ENCODE measurements around the gene KRT74. TPM values are rescaled to one million over a fixed set of nuclear protein-coding genes. Genes with fewer than 3 reads are reported as not detected.

KRT74 gene
- polyA plus RNA-seq (2013), result not detected

DNA sequence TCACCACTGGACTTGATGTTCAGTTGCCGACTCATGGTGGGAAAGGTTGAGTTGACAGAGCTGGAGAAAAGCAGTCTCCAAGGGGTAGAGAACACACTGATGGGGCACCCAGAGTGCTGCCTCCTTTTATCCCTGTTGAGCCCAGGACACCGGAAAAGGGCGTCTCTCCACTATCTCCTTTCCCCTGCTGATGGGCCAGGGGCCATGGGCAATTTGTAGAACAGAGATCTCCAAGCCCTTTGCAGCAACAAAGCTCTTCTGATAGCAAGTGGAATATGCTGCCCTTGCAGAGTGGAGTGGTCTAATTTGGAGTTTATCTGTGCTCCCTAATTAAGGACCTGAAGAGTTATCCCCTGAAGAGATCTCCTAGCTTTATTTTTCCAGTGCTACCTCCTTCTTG lies at the start of gene KRT74:
Gene KRT74, minus strand, starts transcription at position 101 of the 400 bp plus-strand sequence. Its CDS starts 66 bp downstream, at position 35.
- CTCF ChIA-PET, result interaction anchor here (1.0 to 18.8 kb wide), 6 partner anchors 8 to 302 kb away, joined by 3 to 467 read pairs (median 4); no protein-coding TSS in a partner anchor
- POLR2A ChIA-PET, result no interaction called here
- WGBS (ENCODE audit: insufficient coverage), result 100% methylated on average over 3 of the region's 3 CpGs
- no peak for DNase-seq
- Histone ChIP-seq H3K27ac (ENCODE audit: insufficient read depth in 1 of 2, low read depth in 1 of 2, low read length in 2 of 2, poor library complexity in 1 of 2, severe bottlenecking in 2 of 2) (no peak within 1 kb of the TSS), H3K27me3 (replicated peaks in 2 of 5; ENCODE audit: control insufficient read depth in 4 of 5, insufficient read depth in 5 of 5, low read length in 4 of 5) (peaks cover 0 to 9% (median 0%) of the 10 kb centered on the region in 5 experiments), H3K4me1 (ENCODE audit: control extremely low read depth in 1 of 4, control insufficient read depth in 4 of 4, insufficient read depth in 4 of 4, low read length in 3 of 4) (no peaks in the 10 kb centered on the region), H3K4me3 (ENCODE audit: control insufficient read depth in 1 of 7, extremely low read depth in 1 of 7, insufficient read depth in 4 of 7, low read depth in 2 of 7, low read length in 6 of 7) (no peak within 1 kb of the TSS), H3K36me3 (ENCODE audit: control insufficient read depth in 4 of 4, insufficient read depth in 4 of 4, low read length in 3 of 4) (no peaks in the 10 kb centered on the region), H3K9me3 (ENCODE audit: control extremely low read depth in 1 of 5, control insufficient read depth in 4 of 5, insufficient read depth in 2 of 5, low read depth in 1 of 5, low read length in 4 of 5) (no peaks in the 10 kb centered on the region)

DNA sequence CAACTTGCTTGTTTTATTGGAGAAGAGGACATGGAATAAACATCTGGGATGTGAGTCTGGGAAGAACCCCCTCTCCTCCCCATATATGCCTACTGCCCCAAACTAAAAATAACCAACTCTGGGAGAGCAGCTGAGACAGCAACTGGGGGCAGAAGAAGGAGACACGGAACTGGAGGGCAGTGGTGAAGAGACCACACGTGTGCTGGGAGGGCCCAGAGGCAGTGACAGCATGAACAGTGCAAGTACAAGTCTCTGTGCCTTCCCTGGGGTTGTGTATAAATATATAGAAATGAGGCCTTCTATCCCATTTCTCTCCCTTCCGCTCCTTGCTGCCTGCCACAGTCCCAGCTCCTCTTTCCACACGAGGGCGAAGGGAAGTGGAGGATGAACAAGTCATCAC lies 48.7 kb upstream of the KRT74 start:
- POLR2A ChIA-PET, result no interaction called here
- Histone ChIP-seq H3K9me3 (ENCODE audit: control extremely low read depth in 1 of 5, control insufficient read depth in 4 of 5, insufficient read depth in 2 of 5, low read depth in 1 of 5, low read length in 4 of 5) (peaks cover 0 to 2% (median 0%) of the 10 kb centered on the region in 5 experiments), H3K36me3 (ENCODE audit: control insufficient read depth in 4 of 4, insufficient read depth in 4 of 4, low read length in 3 of 4) (no peaks in the 10 kb centered on the region), H3K4me1 (ENCODE audit: control extremely low read depth in 1 of 4, control insufficient read depth in 4 of 4, insufficient read depth in 4 of 4, low read length in 3 of 4) (no peaks in the 10 kb centered on the region), H3K4me3 (ENCODE audit: control insufficient read depth in 1 of 7, extremely low read depth in 1 of 7, insufficient read depth in 4 of 7, low read depth in 2 of 7, low read length in 6 of 7) (no peak overlapping the region), H3K27ac (ENCODE audit: insufficient read depth in 1 of 2, low read depth in 1 of 2, low read length in 2 of 2, poor library complexity in 1 of 2, severe bottlenecking in 2 of 2) (no peak overlapping the region), H3K27me3 (replicated peaks in 2 of 5; ENCODE audit: control insufficient read depth in 4 of 5, insufficient read depth in 5 of 5, low read length in 4 of 5) (no peaks in the 10 kb centered on the region)
- WGBS (ENCODE audit: insufficient coverage), result 100% methylated on average over 2 of the region's 5 CpGs
- DNase-seq, result no peak
- CTCF ChIA-PET, result no interaction called here

DNA sequence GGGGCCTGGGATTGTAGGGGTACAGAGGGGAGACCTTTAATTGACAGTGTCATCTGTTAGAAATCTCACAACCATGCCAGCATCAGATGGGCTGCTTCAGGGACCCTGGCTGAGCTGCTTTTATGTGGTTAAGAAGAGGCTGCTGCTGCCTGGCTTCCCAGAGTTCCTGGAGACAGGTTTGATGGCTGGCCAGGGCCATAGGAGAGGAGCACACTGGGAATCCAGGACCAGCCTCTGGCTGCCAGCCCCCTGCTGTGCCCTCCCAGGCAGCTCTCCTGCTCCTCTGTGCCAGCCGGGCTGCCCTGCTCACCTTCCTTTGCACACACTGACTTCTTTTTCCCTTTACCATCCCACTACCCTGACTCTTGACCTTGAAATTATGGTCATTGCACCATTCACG lies 45.2 kb upstream of the KRT74 start:
- Histone ChIP-seq H3K27me3 (replicated peaks in 2 of 5; ENCODE audit: control insufficient read depth in 4 of 5, insufficient read depth in 5 of 5, low read length in 4 of 5) (no peaks in the 10 kb centered on the region), H3K4me3 (ENCODE audit: control insufficient read depth in 1 of 7, extremely low read depth in 1 of 7, insufficient read depth in 4 of 7, low read depth in 2 of 7, low read length in 6 of 7) (no peak overlapping the region)

DNA sequence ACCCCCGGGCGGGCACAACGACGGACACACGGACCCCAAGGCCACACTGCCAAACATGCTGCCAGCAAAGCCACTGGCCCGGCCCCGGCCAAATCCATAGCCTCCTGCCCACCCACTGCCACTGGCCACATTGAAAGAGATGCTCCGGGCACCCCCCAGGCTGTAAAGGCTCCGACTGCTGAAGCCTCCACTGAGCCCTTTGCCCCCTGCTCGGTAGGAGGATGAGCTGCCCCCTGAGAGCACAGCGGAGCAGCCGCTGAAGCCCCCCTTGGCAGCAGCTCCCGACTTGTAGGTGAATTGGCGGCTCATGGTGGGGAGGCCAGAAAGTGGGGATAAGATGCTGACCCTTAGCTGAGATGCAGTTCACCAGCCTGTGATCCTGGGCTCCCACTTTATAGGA lies 44.6 kb upstream of the KRT74 start, which contains the start of gene KRT73:
Gene KRT73, minus strand, starts transcription at position 344 of the 400 bp plus-strand sequence. Its CDS starts 35 bp downstream, at position 309.
- Histone ChIP-seq H3K9me3 (ENCODE audit: control extremely low read depth in 1 of 5, control insufficient read depth in 4 of 5, insufficient read depth in 2 of 5, low read depth in 1 of 5, low read length in 4 of 5) (peaks cover 0 to 1% (median 0%) of the 10 kb centered on the region in 5 experiments), H3K27me3 (replicated peaks in 2 of 5; ENCODE audit: control insufficient read depth in 4 of 5, insufficient read depth in 5 of 5, low read length in 4 of 5) (no peaks in the 10 kb centered on the region), H3K4me1 (ENCODE audit: control extremely low read depth in 1 of 4, control insufficient read depth in 4 of 4, insufficient read depth in 4 of 4, low read length in 3 of 4) (peaks cover 3 to 22% (median 16%) of the 10 kb centered on the region in 4 experiments), H3K36me3 (ENCODE audit: control insufficient read depth in 4 of 4, insufficient read depth in 4 of 4, low read length in 3 of 4) (no peaks in the 10 kb centered on the region), H3K4me3 (ENCODE audit: control insufficient read depth in 1 of 7, extremely low read depth in 1 of 7, insufficient read depth in 4 of 7, low read depth in 2 of 7, low read length in 6 of 7) (no peak within 1 kb of the TSS), H3K27ac (ENCODE audit: insufficient read depth in 1 of 2, low read depth in 1 of 2, low read length in 2 of 2, poor library complexity in 1 of 2, severe bottlenecking in 2 of 2) (no peak within 1 kb of the TSS)
- POLR2A ChIA-PET, result no interaction called here
- no peak for DNase-seq
- WGBS (ENCODE audit: insufficient coverage), result 98% methylated on average over 14 of the region's 14 CpGs
- CTCF ChIA-PET, result interaction anchor here (0.7 kb wide), 1 partner anchor 252 kb away, joined by 3 read pairs; no protein-coding TSS in a partner anchor

More for the DNA sequence above, 45.2 kb upstream of the KRT74 start:
- WGBS (ENCODE audit: insufficient coverage), result 100% methylated on average over 2 of the region's 2 CpGs
- Histone ChIP-seq H3K27ac (ENCODE audit: insufficient read depth in 1 of 2, low read depth in 1 of 2, low read length in 2 of 2, poor library complexity in 1 of 2, severe bottlenecking in 2 of 2) (no peak overlapping the region), H3K9me3 (ENCODE audit: control extremely low read depth in 1 of 5, control insufficient read depth in 4 of 5, insufficient read depth in 2 of 5, low read depth in 1 of 5, low read length in 4 of 5) (peaks cover 0 to 2% (median 0%) of the 10 kb centered on the region in 5 experiments), H3K36me3 (ENCODE audit: control insufficient read depth in 4 of 4, insufficient read depth in 4 of 4, low read length in 3 of 4) (no peaks in the 10 kb centered on the region), H3K4me1 (ENCODE audit: control extremely low read depth in 1 of 4, control insufficient read depth in 4 of 4, insufficient read depth in 4 of 4, low read length in 3 of 4) (peaks cover 3 to 21% (median 16%) of the 10 kb centered on the region in 4 experiments)
- DNase-seq, result no peak
- ChIA-PET CTCF (interaction anchor here (1.0 to 1.9 kb wide), 2 partner anchors 9 to 14 kb away, joined by 4 read pairs; no protein-coding TSS in a partner anchor), POLR2A (no interaction called here)

DNA sequence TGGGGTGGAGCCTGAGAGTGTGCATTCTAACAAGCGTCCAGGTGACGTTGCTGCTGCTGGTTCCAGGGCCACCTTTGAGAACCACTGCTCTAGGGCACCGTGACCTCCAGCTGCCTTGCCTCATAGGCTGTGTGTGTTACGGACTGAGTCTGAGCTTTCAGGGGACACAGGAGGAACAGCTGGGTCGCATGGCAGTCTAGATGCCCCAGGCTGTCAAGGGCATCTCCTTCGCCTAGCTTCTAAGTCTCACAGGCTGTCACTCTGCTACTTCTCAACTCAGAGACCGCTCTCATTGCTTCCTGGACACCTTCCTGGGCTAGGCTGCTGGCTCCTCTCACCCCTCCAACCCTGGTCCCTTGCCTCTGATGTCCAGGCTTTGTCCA lies 43.8 kb upstream of the KRT74 start:
- Histone ChIP-seq H3K9me3 (ENCODE audit: control extremely low read depth in 1 of 5, control insufficient read depth in 4 of 5, insufficient read depth in 2 of 5, low read depth in 1 of 5, low read length in 4 of 5) (no peaks in the 10 kb centered on the region), H3K27me3 (replicated peaks in 2 of 5; ENCODE audit: control insufficient read depth in 4 of 5, insufficient read depth in 5 of 5, low read length in 4 of 5) (no peaks in the 10 kb centered on the region), H3K4me3 (ENCODE audit: control insufficient read depth in 1 of 7, extremely low read depth in 1 of 7, insufficient read depth in 4 of 7, low read depth in 2 of 7, low read length in 6 of 7) (no peak overlapping the region), H3K36me3 (ENCODE audit: control insufficient read depth in 4 of 4, insufficient read depth in 4 of 4, low read length in 3 of 4) (no peaks in the 10 kb centered on the region), H3K27ac (ENCODE audit: insufficient read depth in 1 of 2, low read depth in 1 of 2, low read length in 2 of 2, poor library complexity in 1 of 2, severe bottlenecking in 2 of 2) (no peak overlapping the region), H3K4me1 (ENCODE audit: control extremely low read depth in 1 of 4, control insufficient read depth in 4 of 4, insufficient read depth in 4 of 4, low read length in 3 of 4) (peaks cover 3 to 27% (median 16%) of the 10 kb centered on the region in 4 experiments)
- ChIA-PET POLR2A (no interaction called here), CTCF (interaction anchor here (0.7 to 1.3 kb wide), 3 partner anchors 14 to 253 kb away, joined by 3 to 6 read pairs (median 5); no protein-coding TSS in a partner anchor)
- DNase-seq, result no peak
- WGBS (ENCODE audit: insufficient coverage), result 97% methylated on average over 7 of the region's 7 CpGs

DNA sequence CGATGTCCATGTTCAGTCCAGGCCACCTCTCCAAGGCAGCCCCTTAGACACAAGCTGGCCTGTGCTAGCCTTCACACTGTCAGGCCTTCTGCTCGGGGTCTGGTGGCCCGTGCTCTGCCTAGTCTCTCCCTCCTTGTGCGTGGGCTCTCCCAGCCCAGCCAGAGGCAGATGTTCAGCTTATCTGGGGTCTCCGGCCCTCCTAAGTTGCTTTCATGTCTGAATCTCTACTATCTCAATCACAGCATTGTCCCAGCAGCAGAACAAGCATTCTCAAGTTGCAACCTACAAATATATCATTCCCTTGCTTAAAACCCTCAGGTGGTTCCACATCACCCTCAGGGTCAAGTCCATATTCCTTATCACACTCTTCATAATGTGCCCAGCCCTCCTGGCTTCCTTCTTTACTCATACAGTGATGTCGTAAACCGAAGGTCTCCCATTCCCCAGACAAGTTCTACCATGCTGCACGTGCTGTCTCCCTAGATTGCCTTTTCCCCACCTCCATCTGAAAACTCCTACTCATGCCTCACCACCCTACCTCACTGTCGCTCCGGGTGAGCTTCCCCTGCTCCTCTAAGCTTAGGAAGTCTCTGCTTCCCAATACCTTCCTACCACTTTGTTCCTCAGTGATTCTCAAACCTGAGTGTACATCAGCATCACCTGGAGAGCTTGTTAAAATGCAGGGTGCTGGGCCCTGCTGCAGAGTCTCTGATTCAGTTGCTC lies 43.2 kb upstream of the KRT74 start:
- 97% methylated on average over 10 of the region's 10 CpGs for WGBS (ENCODE audit: insufficient coverage)
- no peaks in the 10 kb centered on the region for H3K36me3 ChIP-seq (ENCODE audit: control insufficient read depth in 4 of 4, insufficient read depth in 4 of 4, low read length in 3 of 4)
- no peak overlapping the region for H3K4me3 ChIP-seq (ENCODE audit: control insufficient read depth in 1 of 7, extremely low read depth in 1 of 7, insufficient read depth in 4 of 7, low read depth in 2 of 7, low read length in 6 of 7)
- H3K27ac ChIP-seq (ENCODE audit: insufficient read depth in 1 of 2, low read depth in 1 of 2, low read length in 2 of 2, poor library complexity in 1 of 2, severe bottlenecking in 2 of 2), result no peak overlapping the region
- DNase-seq, result no peak
- POLR2A ChIA-PET, result no interaction called here
- peaks cover 3 to 27% (median 16%) of the 10 kb centered on the region in 4 experiments for H3K4me1 ChIP-seq (ENCODE audit: control extremely low read depth in 1 of 4, control insufficient read depth in 4 of 4, insufficient read depth in 4 of 4, low read length in 3 of 4)
- no peaks in the 10 kb centered on the region for H3K27me3 ChIP-seq (replicated peaks in 2 of 5; ENCODE audit: control insufficient read depth in 4 of 5, insufficient read depth in 5 of 5, low read length in 4 of 5)
- CTCF ChIA-PET, result interaction anchor here (1.0 to 1.3 kb wide), 3 partner anchors 12 to 26 kb away, joined by 3 to 6 read pairs (median 5); no protein-coding TSS in a partner anchor
- no peaks in the 10 kb centered on the region for H3K9me3 ChIP-seq (ENCODE audit: control extremely low read depth in 1 of 5, control insufficient read depth in 4 of 5, insufficient read depth in 2 of 5, low read depth in 1 of 5, low read length in 4 of 5)

DNA sequence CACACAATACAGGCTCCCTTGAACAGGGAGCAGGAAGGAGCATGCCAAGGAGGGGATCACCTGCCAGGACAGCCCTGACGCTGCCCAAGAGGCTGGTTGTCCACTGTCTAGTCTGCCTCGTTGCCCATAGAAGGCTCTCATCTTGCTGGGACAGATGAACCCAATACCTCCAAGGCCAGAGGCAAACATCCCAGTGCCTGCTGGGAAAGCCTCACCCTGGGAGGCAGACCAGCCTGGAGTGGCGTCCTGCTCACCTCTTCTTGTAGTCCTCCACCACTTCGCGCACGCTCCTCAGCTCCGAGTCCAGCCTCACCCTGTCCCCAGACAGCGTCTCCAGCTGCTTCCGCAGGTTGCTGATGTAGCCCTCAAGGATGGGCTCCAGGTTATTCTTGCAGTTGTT lies 42.3 kb upstream of the KRT74 start:
- H3K4me1 ChIP-seq (ENCODE audit: control extremely low read depth in 1 of 4, control insufficient read depth in 4 of 4, insufficient read depth in 4 of 4, low read length in 3 of 4), result peaks cover 3 to 27% (median 16%) of the 10 kb centered on the region in 4 experiments
- DNase-seq, result no peak
- no peak overlapping the region for H3K4me3 ChIP-seq (ENCODE audit: control insufficient read depth in 1 of 7, extremely low read depth in 1 of 7, insufficient read depth in 4 of 7, low read depth in 2 of 7, low read length in 6 of 7)
- WGBS (ENCODE audit: insufficient coverage), result 87% methylated on average over 4 of the region's 9 CpGs
- H3K27ac ChIP-seq (ENCODE audit: insufficient read depth in 1 of 2, low read depth in 1 of 2, low read length in 2 of 2, poor library complexity in 1 of 2, severe bottlenecking in 2 of 2), result no peak overlapping the region
- CTCF ChIA-PET, result interaction anchor here (0.7 to 1.0 kb wide), 3 partner anchors 10 to 60 kb away, joined by 3 read pairs; no protein-coding TSS in a partner anchor
- POLR2A ChIA-PET, result no interaction called here
- no peaks in the 10 kb centered on the region for H3K27me3 ChIP-seq (replicated peaks in 2 of 5; ENCODE audit: control insufficient read depth in 4 of 5, insufficient read depth in 5 of 5, low read length in 4 of 5)
- no peaks in the 10 kb centered on the region for H3K9me3 ChIP-seq (ENCODE audit: control extremely low read depth in 1 of 5, control insufficient read depth in 4 of 5, insufficient read depth in 2 of 5, low read depth in 1 of 5, low read length in 4 of 5)
- H3K36me3 ChIP-seq (ENCODE audit: control insufficient read depth in 4 of 4, insufficient read depth in 4 of 4, low read length in 3 of 4), result no peaks in the 10 kb centered on the region
